ENCODE results near the gene POLA1.

Gene POLA1

GRCh38 chrX:25023908-25024307 is 330.2 kb downstream of the POLA1 start:
- no peak for DNase-seq (ENCODE audit: low spot score)

- no peak for DNase-seq (ENCODE audit: low spot score)
These were observed 331.9 kb downstream of the POLA1 start for GRCh38 chrX:25025615-25026014.

GRCh38 chrX:25026576-25026975 is 332.9 kb downstream of the POLA1 start:
- no peak for DNase-seq (ENCODE audit: low spot score)

- DNase-seq (ENCODE audit: low spot score) = peak; percentile 48
These were observed 335.0 kb downstream of the POLA1 start for GRCh38 chrX:25028726-25029125.

- no peak for DNase-seq (ENCODE audit: low spot score)
These were observed 335.6 kb downstream of the POLA1 start for GRCh38 chrX:25029288-25029825.

GRCh38 chrX:25034889-25035288 is 341.2 kb downstream of the POLA1 start:
- DNase-seq (ENCODE audit: low spot score) = no peak

GRCh38 chrX:25039036-25039435 is 345.3 kb downstream of the POLA1 start:
- DNase-seq (ENCODE audit: low spot score) = no peak

GRCh38 chrX:25043192-25043591 is 349.5 kb downstream of the POLA1 start:
- DNase-seq (ENCODE audit: low spot score) = no peak

Measured in COLO829 (cell line).